K562 (cell line): ENCODE results near the gene MAP3K6. TPM values are rescaled to one million over a fixed set of nuclear protein-coding genes. Genes with fewer than 3 reads are reported as not detected.

ENCODE experiments used
- ATAC-seq: fragments of 200-7000 bp; cut with Tn5 transposase; 3 replicates; pipeline ENCODE4 v1.9.1; 2020; ENCODE audit warnings: moderate library complexity
- BruUV-seq: library from RNA; stranded (reverse); fragments of 400-500 nt; replicated peaks from 2 replicates; lab custom pipeline; 2021; lab: Mats Ljungman, UMichigan
- CTCF ChIA-PET: fragments of 300-600 bp; formaldehyde crosslinking; extraction: SDS; loops from one replicate; lab custom pipeline; 2021; ENCODE audit warnings: low intra/inter-chr PET ratio; lab: Yijun Ruan, JAX
- POLR2A ChIA-PET: fragments of 300-600, 350-650 bp; sonication (Branson Sonifier 250); formaldehyde crosslinking; extraction: SDS; loops from one replicate; lab custom pipeline; 2021; ENCODE audit warnings: antibody characterized with exemption, inconsistent platforms; lab: Yijun Ruan, JAX
- DNase-seq, 4 experiments: peaks; one replicate each; pipeline versions ENCODE4 v3.0.0 to v3.0.0-alpha.2; 2011 to 2018; ENCODE audit warnings: low spot score in 3 of 4, mixed read lengths in 3 of 4; ENCODE audit errors: extremely low read depth in 1 of 4
- FAIRE-seq: peaks from 2 replicates; lab custom pipeline; 2011; peaks lifted over from hg19 to GRCh38; lab: Jason Lieb, UNC
- H2AFZ ChIP-seq: 2 replicates; pipeline ENCODE4 v1.6.0; 2011; ENCODE audit warnings: low read depth, low read length, control low read depth, inconsistent platforms
- H3K27ac ChIP-seq: fragments of 200-600 bp; 3 replicates; pipeline ENCODE4 v1.8.0; 2011; ENCODE audit warnings: low read depth, mild to moderate bottlenecking, control low read depth, inconsistent platforms, low read length, moderate library complexity, mixed read lengths; ENCODE audit errors: extremely low read depth
- H3K27me3 ChIP-seq, 2 experiments: fragments of 300-600 bp in 1 of 2; 2 replicates in 1 of 2; 3 replicates in 1 of 2; pipeline versions ENCODE4 v1.6.0 to v1.8.0; 2011; ENCODE audit warnings: inconsistent platforms in 2 of 2, low read length in 2 of 2, mild to moderate bottlenecking in 1 of 2, mixed read lengths in 1 of 2, moderate library complexity in 1 of 2; ENCODE audit not compliant: control insufficient read depth in 2 of 2, insufficient read depth in 2 of 2
- H3K36me3 ChIP-seq: fragments of 300-600 bp; 3 replicates; pipeline ENCODE4 v1.8.0; 2011; ENCODE audit warnings: mild to moderate bottlenecking, low read length, inconsistent platforms; ENCODE audit not compliant: control insufficient read depth, insufficient read depth
- H3K4me1 ChIP-seq, 2 experiments: fragments of 200-600 bp in 1 of 2; replicated peaks in 1 of 2; 2 replicates in 1 of 2; 3 replicates in 1 of 2; pipeline versions ENCODE4 v1.5.1 to v1.8.0; 2011; ENCODE audit warnings: inconsistent platforms in 2 of 2, low read length in 2 of 2, mild to moderate bottlenecking in 1 of 2, mixed read lengths in 1 of 2, moderate library complexity in 1 of 2; ENCODE audit not compliant: control insufficient read depth in 2 of 2, insufficient read depth in 2 of 2
- H3K4me2 ChIP-seq: 2 replicates; pipeline ENCODE4 v1.6.1; 2011; ENCODE audit warnings: low read length, control low read depth, inconsistent platforms, mixed read lengths; ENCODE audit not compliant: insufficient read depth
- H3K4me3 ChIP-seq: fragments of 200-600 bp; sonication (generic), shearing (Covaris generic); 2 replicates; pipeline ENCODE4 v1.5.1; 2016; ENCODE audit warnings: control low read depth, inconsistent platforms
- H3K79me2 ChIP-seq: fragments of 200-600 bp; 3 replicates; pipeline ENCODE4 v1.8.0; 2011; ENCODE audit warnings: low read length, inconsistent platforms; ENCODE audit not compliant: control insufficient read depth, insufficient read depth
- H3K9ac ChIP-seq, 2 experiments: 2 replicates each; pipeline versions ENCODE4 v1.6.0 to v1.6.1; 2011; ENCODE audit warnings: low read depth in 2 of 2, low read length in 2 of 2, control low read depth in 1 of 2, inconsistent platforms in 1 of 2, mild to moderate bottlenecking in 1 of 2, mixed read lengths in 1 of 2; ENCODE audit not compliant: insufficient read depth in 1 of 2
- H3K9me1 ChIP-seq: one replicate; pipeline ENCODE4 v1.6.0; 2011; ENCODE audit warnings: inconsistent platforms, mild to moderate bottlenecking, low read length, moderate library complexity; ENCODE audit not compliant: control insufficient read depth, insufficient read depth
- H3K9me3 ChIP-seq: replicated peaks from 2 replicates; pipeline ENCODE4 v1.5.1; 2011; ENCODE audit warnings: low read depth, low read length, inconsistent platforms; ENCODE audit not compliant: control insufficient read depth, insufficient read depth
- H4K20me1 ChIP-seq: replicated peaks from 2 replicates; pipeline ENCODE4 v1.6.1; 2011; ENCODE audit warnings: low read length, inconsistent platforms, mixed read lengths; ENCODE audit not compliant: control insufficient read depth, insufficient read depth
- E2F3 ChIP-seq: fragments of 250-450 bp; sonication (Bioruptor Pico); IDR thresholded peaks from 2 replicates; pipeline ENCODE4 v1.4.0; 2020; ENCODE audit warnings: mild to moderate bottlenecking
- FOXA3 ChIP-seq, 2 experiments: fragments of 450-650 bp in 1 of 2; sonication (generic) in 1 of 2; formaldehyde crosslinking; IDR thresholded peaks in 1 of 2; conservative IDR thresholded peaks in 1 of 2; 2 replicates each; pipeline versions ENCODE4 v1.4.0 to v1.8.0; 2020 to 2022; ENCODE audit warnings: mild to moderate bottlenecking in 2 of 2, missing genetic modification reagents in 1 of 2
- HDGF ChIP-seq: fragments of 450-650 bp; IDR thresholded peaks from 2 replicates; pipeline ENCODE4 v1.6.1; 2016
- HLTF ChIP-seq: fragments of 450-650 bp; IDR thresholded peaks from 2 replicates; pipeline ENCODE4 v1.6.1; 2016
- RBBP5 ChIP-seq: fragments of 200-600 bp; sonication (generic); IDR thresholded peaks from 2 replicates; pipeline ENCODE4 v1.6.1; 2012; ENCODE audit warnings: borderline replicate concordance, mild to moderate bottlenecking, low read length, control low read depth, inconsistent platforms; ENCODE audit not compliant: insufficient read depth, poor library complexity, severe bottlenecking
- ZNF764 ChIP-seq: fragments of 250-450 bp; sonication (Bioruptor Pico); IDR thresholded peaks from 2 replicates; pipeline ENCODE4 v1.4.0; 2020; ENCODE audit warnings: low read depth, mild to moderate bottlenecking, moderate library complexity
- ZNF780A ChIP-seq: fragments of 250-450 bp; sonication (Bioruptor Pico); IDR thresholded peaks from 2 replicates; pipeline ENCODE4 v1.5.0; 2021; ENCODE audit warnings: mild to moderate bottlenecking
- ZNF830 ChIP-seq: fragments of 250-450 bp; sonication (Bioruptor Pico); IDR thresholded peaks from 2 replicates; pipeline ENCODE4 v1.5.0; 2021; ENCODE audit warnings: mild to moderate bottlenecking
- WGBS: fragments of 100-300 bp; shearing (Covaris generic); methylation state at CpG from one replicate; pipeline ENCODE4 v1.1.6; 2016; ENCODE audit warnings: low coverage, mixed read lengths; ENCODE audit not compliant: insufficient coverage; ENCODE audit errors: missing lambda C conversion rate; 5-methylcytosine and 5-hydroxymethylcytosine counted together
- in situ Hi-C: fragments of 300-500 bp; cut with MboI; formaldehyde crosslinking; loops from 4 replicates; pipeline ENCODE4 v1.15.0; 2018; ENCODE audit warnings: inconsistent platforms, mixed read lengths
- intact Hi-C: fragments of 100-400 bp; cut with micrococcal nuclease; formaldehyde crosslinking; loops from 2 replicates; pipeline ENCODE4 v1.14.2; 2022
- polyA plus RNA-seq, 8 experiments: library from polyadenylated mRNA; depleted of rRNA in 4 of 8; stranded (reverse) in 5 of 8; unstranded in 3 of 8; fragments of >200 nt; fragmentation: Nextera tagmentation in 2 of 8; fragmentation: Illumina TruSeq in 1 of 8; extraction: Ambion mirVana in 2 of 8; extraction: Trizol in 1 of 8; gene quantifications; 2 replicates each; pipeline versions ENCODE4 v1.2.1 to v1.2.3, GENCODE V29; 2011 to 2014; ENCODE audit warnings: inconsistent platforms in 1 of 8, missing spikeins in 1 of 8
- total RNA-seq, 7 experiments: library from RNA; depleted of rRNA in 6 of 7; stranded (reverse); fragments of >200 nt in 6 of 7; fragmentation: Illumina TruSeq in 2 of 7; extraction: Trizol in 2 of 7; gene quantifications; 2 replicates each; pipeline versions ENCODE4 v1.2.1 to v1.2.3, GENCODE V29; 2011 to 2021; ENCODE audit warnings: low replicate concordance in 1 of 7
- TF ChIP-seq, protein P1 (sequence below): sonication (generic); formaldehyde crosslinking; IDR thresholded peaks from 2 replicates; pipeline ENCODE4 v1.8.0; 2022; ENCODE audit warnings: mild to moderate bottlenecking, missing genetic modification reagents
- TF ChIP-seq, protein P2 (sequence below): fragments of 450-650 bp; formaldehyde crosslinking; conservative IDR thresholded peaks from 2 replicates; pipeline ENCODE4 v1.4.0; 2022; ENCODE audit warnings: mild to moderate bottlenecking, missing genetic modification characterization
- TF ChIP-seq, protein P3 (sequence below): sonication (generic); formaldehyde crosslinking; IDR thresholded peaks from 2 replicates; pipeline ENCODE4 v1.9.0; 2022; ENCODE audit warnings: mild to moderate bottlenecking, missing genetic modification reagents
- TF ChIP-seq, protein P4 (sequence below): fragments of 450-650 bp; IDR thresholded peaks from 2 replicates; pipeline ENCODE4 v1.7.1; 2018; ENCODE audit warnings: mild to moderate bottlenecking, low read depth; ENCODE audit not compliant: partially characterized antibody

Gene MAP3K6
- total and polyA plus RNA-seq, 9 of the 15 experiments (the other 6 are each of a cell fraction or from before 2014, with no cell fraction given), result 0.99 to 21.9 (median 7.0) TPM

DNA sequence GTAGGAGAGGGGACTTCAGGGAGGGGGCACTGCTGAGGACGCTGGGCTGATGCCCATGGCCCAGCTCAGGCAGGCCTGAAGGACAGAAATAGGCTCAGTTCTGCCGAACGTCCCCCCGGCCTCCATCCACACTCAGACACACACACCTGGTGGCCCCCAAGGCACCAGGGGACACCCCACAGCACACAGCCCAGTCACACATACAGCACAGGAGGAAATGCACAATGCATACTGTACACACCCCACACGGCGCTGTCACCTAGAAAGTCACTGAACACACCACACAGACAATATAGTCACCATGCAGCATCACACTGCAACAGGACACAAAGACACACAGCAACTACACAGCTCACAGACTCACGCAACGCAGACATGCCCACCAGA, 24.4 kb downstream of the MAP3K6 start:
- no peaks in the 10 kb centered on the region for H4K20me1 ChIP-seq
- CTCF ChIA-PET, result interaction anchor here (0.7 to 1.0 kb wide), 2 partner anchors 10 to 148 kb away, joined by 3 read pairs; no protein-coding TSS in a partner anchor
- H3K9ac ChIP-seq, result peak overlapping the region; percentile 33 to 87; a peak in 3 of 4 replicates
- in situ Hi-C loops (no loop called here), intact Hi-C loops (no loop called here)
- FAIRE-seq (no peak), ATAC-seq (peak; percentile 30), DNase-seq (no peak)
- H2AFZ ChIP-seq, result peak overlapping the region; percentile 79
- peak overlapping the region; percentile 48; the same call in 2 of the 3 replicates for H3K27ac ChIP-seq
- H3K79me2 ChIP-seq, result no peaks in the 10 kb centered on the region; the same call in 2 of the 3 replicates
- H3K9me1 ChIP-seq, result no peaks in the 10 kb centered on the region
- WGBS, result 71% methylated on average over 8 of the region's 8 CpGs
- H3K4me1 ChIP-seq, result peaks cover 24 to 35% of the 10 kb centered on the region in 2 experiments
- H3K4me3 ChIP-seq, result peak overlapping the region; percentile 33
- POLR2A ChIA-PET, result interaction anchor here (0.7 to 2.0 kb wide), 5 partner anchors 9 to 24 kb away, joined by 3 to 14 read pairs (median 5); partner anchors contain the start of gene MAP3K6
- no peaks in the 10 kb centered on the region for H3K27me3 ChIP-seq
- peak overlapping the region; percentile 72 for H3K4me2 ChIP-seq
- H3K9me3 ChIP-seq, result no peaks in the 10 kb centered on the region
- H3K36me3 ChIP-seq, result no peaks in the 10 kb centered on the region
- BruUV-seq, result TSS peak; percentile 50
- TF ChIP-seq ZNF830 (CRISPR knock-in tag) (no peak), E2F3 (CRISPR knock-in tag) (0 out of 2 replicates have a peak, but pooled peaks have one; percentile 41), ZNF764 (CRISPR knock-in tag) (0 out of 2 replicates have a peak, but pooled peaks have one; percentile 9), RBBP5 (peak; percentile 30), ZNF780A (no peak), HDGF (peak; percentile 82; the same call in 1 of the 2 replicates), HLTF (peak; percentile 61; the same call in 1 of the 2 replicates), FOXA3 (CRISPR knock-in tag; conservative IDR thresholded peaks at IDR 0.05 in 1 of 2, IDR thresholded peaks at IDR 0.05 in 1 of 2) (peak in 1 of 2 experiments; percentile 75; a peak in 1 of 4 replicates)
- TF ChIP-seq, protein P1, sequence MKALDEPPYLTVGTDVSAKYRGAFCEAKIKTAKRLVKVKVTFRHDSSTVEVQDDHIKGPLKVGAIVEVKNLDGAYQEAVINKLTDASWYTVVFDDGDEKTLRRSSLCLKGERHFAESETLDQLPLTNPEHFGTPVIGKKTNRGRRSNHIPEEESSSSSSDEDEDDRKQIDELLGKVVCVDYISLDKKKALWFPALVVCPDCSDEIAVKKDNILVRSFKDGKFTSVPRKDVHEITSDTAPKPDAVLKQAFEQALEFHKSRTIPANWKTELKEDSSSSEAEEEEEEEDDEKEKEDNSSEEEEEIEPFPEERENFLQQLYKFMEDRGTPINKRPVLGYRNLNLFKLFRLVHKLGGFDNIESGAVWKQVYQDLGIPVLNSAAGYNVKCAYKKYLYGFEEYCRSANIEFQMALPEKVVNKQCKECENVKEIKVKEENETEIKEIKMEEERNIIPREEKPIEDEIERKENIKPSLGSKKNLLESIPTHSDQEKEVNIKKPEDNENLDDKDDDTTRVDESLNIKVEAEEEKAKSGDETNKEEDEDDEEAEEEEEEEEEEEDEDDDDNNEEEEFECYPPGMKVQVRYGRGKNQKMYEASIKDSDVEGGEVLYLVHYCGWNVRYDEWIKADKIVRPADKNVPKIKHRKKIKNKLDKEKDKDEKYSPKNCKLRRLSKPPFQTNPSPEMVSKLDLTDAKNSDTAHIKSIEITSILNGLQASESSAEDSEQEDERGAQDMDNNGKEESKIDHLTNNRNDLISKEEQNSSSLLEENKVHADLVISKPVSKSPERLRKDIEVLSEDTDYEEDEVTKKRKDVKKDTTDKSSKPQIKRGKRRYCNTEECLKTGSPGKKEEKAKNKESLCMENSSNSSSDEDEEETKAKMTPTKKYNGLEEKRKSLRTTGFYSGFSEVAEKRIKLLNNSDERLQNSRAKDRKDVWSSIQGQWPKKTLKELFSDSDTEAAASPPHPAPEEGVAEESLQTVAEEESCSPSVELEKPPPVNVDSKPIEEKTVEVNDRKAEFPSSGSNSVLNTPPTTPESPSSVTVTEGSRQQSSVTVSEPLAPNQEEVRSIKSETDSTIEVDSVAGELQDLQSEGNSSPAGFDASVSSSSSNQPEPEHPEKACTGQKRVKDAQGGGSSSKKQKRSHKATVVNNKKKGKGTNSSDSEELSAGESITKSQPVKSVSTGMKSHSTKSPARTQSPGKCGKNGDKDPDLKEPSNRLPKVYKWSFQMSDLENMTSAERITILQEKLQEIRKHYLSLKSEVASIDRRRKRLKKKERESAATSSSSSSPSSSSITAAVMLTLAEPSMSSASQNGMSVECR (CRISPR knock-in tag), result 0 out of 2 replicates have a peak, but pooled peaks have one; percentile 5
- TF ChIP-seq, protein P2, sequence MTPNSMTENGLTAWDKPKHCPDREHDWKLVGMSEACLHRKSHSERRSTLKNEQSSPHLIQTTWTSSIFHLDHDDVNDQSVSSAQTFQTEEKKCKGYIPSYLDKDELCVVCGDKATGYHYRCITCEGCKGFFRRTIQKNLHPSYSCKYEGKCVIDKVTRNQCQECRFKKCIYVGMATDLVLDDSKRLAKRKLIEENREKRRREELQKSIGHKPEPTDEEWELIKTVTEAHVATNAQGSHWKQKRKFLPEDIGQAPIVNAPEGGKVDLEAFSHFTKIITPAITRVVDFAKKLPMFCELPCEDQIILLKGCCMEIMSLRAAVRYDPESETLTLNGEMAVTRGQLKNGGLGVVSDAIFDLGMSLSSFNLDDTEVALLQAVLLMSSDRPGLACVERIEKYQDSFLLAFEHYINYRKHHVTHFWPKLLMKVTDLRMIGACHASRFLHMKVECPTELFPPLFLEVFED (CRISPR knock-in tag), result peak; percentile 82
- TF ChIP-seq, protein P3, sequence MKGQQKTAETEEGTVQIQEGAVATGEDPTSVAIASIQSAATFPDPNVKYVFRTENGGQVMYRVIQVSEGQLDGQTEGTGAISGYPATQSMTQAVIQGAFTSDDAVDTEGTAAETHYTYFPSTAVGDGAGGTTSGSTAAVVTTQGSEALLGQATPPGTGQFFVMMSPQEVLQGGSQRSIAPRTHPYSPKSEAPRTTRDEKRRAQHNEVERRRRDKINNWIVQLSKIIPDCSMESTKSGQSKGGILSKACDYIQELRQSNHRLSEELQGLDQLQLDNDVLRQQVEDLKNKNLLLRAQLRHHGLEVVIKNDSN, result peak; percentile 47; the same call in 1 of the 2 replicates
- TF ChIP-seq, protein P4, sequence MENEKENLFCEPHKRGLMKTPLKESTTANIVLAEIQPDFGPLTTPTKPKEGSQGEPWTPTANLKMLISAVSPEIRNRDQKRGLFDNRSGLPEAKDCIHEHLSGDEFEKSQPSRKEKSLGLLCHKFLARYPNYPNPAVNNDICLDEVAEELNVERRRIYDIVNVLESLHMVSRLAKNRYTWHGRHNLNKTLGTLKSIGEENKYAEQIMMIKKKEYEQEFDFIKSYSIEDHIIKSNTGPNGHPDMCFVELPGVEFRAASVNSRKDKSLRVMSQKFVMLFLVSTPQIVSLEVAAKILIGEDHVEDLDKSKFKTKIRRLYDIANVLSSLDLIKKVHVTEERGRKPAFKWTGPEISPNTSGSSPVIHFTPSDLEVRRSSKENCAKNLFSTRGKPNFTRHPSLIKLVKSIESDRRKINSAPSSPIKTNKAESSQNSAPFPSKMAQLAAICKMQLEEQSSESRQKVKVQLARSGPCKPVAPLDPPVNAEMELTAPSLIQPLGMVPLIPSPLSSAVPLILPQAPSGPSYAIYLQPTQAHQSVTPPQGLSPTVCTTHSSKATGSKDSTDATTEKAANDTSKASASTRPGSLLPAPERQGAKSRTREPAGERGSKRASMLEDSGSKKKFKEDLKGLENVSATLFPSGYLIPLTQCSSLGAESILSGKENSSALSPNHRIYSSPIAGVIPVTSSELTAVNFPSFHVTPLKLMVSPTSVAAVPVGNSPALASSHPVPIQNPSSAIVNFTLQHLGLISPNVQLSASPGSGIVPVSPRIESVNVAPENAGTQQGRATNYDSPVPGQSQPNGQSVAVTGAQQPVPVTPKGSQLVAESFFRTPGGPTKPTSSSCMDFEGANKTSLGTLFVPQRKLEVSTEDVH, result no peak
